ENCODE data around the gene CTDP1. TPM values are rescaled to one million over a fixed set of nuclear protein-coding genes. Genes with fewer than 3 reads are reported as not detected.

The CTDP1 gene
- total and polyA plus RNA-seq, 4 donors: 2.7 to 13.9 (median 10.5) TPM

DNA sequence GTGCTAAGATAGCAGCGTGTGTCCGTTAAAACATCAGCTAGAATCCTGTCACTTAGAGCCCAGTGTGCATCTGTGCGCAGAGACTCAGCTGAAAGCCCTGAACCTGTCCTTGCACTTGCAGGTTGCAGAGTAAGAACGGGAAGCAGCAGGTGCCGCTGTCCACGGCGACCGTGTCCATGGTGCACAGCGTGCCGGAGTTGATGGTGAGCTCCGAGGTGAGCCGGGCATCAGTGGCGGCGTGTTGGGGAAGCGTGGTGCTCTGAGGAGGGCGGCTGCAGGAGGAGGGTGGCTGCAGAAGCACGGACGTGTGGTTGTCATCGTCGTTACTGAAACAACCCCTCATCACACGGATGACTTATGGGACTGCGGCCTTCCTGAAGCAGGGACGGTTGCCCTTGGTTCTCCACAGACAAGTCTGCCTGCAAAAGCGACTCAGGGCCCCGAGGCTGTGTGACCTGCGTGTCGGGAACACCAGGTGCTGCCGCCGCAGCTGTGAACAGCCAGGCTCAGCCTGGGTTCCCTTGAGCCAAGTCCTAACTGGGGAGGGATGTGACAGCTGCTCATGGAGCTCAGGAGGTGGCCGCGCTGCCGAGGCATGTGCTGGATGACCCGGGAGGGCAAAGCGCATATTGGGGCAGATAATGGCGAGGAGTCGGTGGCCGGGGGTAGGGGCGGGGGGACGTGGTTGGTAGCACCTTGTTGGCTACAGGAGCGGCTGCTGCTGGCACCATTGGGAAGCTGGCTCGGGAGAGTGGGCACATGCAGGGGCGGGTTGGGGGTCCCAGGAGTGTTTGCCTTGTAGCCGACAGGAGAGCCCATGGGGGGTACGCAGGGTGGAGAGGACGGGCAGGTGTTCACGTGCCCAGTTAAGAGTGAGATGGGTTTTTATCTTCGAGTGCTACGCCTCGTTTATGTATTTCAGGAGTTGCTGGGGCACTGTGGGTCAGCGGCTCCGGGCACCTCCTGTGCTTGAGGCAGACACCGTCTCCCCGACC lies 16.6 kb downstream of the CTDP1 start (continued):
- TF ChIP-seq, protein P1, sequence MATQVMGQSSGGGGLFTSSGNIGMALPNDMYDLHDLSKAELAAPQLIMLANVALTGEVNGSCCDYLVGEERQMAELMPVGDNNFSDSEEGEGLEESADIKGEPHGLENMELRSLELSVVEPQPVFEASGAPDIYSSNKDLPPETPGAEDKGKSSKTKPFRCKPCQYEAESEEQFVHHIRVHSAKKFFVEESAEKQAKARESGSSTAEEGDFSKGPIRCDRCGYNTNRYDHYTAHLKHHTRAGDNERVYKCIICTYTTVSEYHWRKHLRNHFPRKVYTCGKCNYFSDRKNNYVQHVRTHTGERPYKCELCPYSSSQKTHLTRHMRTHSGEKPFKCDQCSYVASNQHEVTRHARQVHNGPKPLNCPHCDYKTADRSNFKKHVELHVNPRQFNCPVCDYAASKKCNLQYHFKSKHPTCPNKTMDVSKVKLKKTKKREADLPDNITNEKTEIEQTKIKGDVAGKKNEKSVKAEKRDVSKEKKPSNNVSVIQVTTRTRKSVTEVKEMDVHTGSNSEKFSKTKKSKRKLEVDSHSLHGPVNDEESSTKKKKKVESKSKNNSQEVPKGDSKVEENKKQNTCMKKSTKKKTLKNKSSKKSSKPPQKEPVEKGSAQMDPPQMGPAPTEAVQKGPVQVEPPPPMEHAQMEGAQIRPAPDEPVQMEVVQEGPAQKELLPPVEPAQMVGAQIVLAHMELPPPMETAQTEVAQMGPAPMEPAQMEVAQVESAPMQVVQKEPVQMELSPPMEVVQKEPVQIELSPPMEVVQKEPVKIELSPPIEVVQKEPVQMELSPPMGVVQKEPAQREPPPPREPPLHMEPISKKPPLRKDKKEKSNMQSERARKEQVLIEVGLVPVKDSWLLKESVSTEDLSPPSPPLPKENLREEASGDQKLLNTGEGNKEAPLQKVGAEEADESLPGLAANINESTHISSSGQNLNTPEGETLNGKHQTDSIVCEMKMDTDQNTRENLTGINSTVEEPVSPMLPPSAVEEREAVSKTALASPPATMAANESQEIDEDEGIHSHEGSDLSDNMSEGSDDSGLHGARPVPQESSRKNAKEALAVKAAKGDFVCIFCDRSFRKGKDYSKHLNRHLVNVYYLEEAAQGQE (IDR thresholded peaks at IDR 0.05): no peak
- TF ChIP-seq CTCF (IDR thresholded peaks at IDR 0.05; ENCODE audit: low read depth, low read length, missing input control) (no peak), GABPA (IDR thresholded peaks at IDR 0.05 in 1 of 2, conservative IDR thresholded peaks at IDR 0.05 in 1 of 2) (no peak), FOXA1 (IDR thresholded peaks at IDR 0.05) (no peak)

DNA sequence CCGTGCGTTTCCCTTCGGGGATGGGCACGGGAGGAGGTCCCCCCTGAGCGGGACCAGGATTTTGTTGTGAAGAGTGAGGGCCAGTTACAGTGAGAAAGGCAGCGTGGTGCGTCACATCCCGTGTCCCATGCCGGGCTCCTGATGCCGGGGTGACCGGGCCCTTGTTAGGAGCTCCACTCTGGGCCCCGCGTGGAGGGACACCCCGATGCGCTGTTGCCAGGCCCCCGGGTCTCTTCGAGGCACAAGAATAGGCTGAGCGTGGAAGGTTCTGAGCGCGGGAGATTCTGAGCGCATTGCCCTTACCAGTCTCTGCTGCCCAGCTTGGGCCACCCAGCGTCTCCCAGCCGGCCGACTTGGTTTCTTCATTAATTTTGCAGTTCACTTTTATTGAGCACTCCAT lies 17.6 kb downstream of the CTDP1 start:
- DNase-seq (ENCODE audit: low spot score): no peak
- no peak for TF ChIP-seq HNF4G (IDR thresholded peaks at IDR 0.05)
- TF ChIP-seq YY1 (IDR thresholded peaks at IDR 0.05): no peak
- no peak for TF ChIP-seq HNF4A (conservative IDR thresholded peaks at IDR 0.05)
- TF ChIP-seq FOXA1 (IDR thresholded peaks at IDR 0.05): no peak
- no peak for TF ChIP-seq EGR1 (IDR thresholded peaks at IDR 0.05; ENCODE audit: low read depth in 2 of 2)
- no peak for TF ChIP-seq RXRA (IDR thresholded peaks at IDR 0.05)
- no peak for TF ChIP-seq MAX (IDR thresholded peaks at IDR 0.05)
- TF ChIP-seq RAD21 (IDR thresholded peaks at IDR 0.05): no peak
- TF ChIP-seq, protein P2, sequence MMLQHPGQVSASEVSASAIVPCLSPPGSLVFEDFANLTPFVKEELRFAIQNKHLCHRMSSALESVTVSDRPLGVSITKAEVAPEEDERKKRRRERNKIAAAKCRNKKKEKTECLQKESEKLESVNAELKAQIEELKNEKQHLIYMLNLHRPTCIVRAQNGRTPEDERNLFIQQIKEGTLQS (IDR thresholded peaks at IDR 0.05): no peak
- no peak for TF ChIP-seq SP1 (IDR thresholded peaks at IDR 0.05)
- TF ChIP-seq, protein P1 (IDR thresholded peaks at IDR 0.05): no peak
- no peak for TF ChIP-seq TAF1 (conservative IDR thresholded peaks at IDR 0.05)
- no peaks in the 10 kb centered on the region for H3K9me3 ChIP-seq (ENCODE audit: control insufficient read depth in 4 of 4, low read length in 3 of 4)
- no peak overlapping the region for H3K27ac ChIP-seq (ENCODE audit: low read depth in 1 of 2, low read length in 2 of 2)
- H3K4me1 ChIP-seq (ENCODE audit: control insufficient read depth in 4 of 4, insufficient read depth in 4 of 4, low read length in 3 of 4): no peaks in the 10 kb centered on the region
- no peaks in the 10 kb centered on the region for H3K27me3 ChIP-seq (ENCODE audit: control insufficient read depth in 4 of 4, insufficient read depth in 4 of 4, low read length in 3 of 4)
- no peak overlapping the region for H3K4me3 ChIP-seq (ENCODE audit: low read depth in 1 of 3, low read length in 3 of 3)
- no peak overlapping the region for H3K9ac ChIP-seq (ENCODE audit: low read depth in 1 of 2, low read length in 2 of 2)
- 95% methylated on average over 24 of the region's 24 CpGs for WGBS
- H3K36me3 ChIP-seq (ENCODE audit: control insufficient read depth in 4 of 4, insufficient read depth in 3 of 4, low read depth in 1 of 4, low read length in 3 of 4): peaks cover 17 to 52% (median 30%) of the 10 kb centered on the region in 4 donors

All from liver (tissue), 9 donors.